ENCODE results near the gene EXOC3. TPM values are rescaled to one million over a fixed set of nuclear protein-coding genes. Genes with fewer than 3 reads are reported as not detected.
A peak's percentile ranks its signal among the peaks of the same experiment; 100 is the strongest.

EXOC3 gene
- total and polyA plus RNA-seq, 2 of the 8 experiments (the other 6 are each of a cell fraction or from before 2014, with no cell fraction given): 14.4 to 30.0 TPM

DNA sequence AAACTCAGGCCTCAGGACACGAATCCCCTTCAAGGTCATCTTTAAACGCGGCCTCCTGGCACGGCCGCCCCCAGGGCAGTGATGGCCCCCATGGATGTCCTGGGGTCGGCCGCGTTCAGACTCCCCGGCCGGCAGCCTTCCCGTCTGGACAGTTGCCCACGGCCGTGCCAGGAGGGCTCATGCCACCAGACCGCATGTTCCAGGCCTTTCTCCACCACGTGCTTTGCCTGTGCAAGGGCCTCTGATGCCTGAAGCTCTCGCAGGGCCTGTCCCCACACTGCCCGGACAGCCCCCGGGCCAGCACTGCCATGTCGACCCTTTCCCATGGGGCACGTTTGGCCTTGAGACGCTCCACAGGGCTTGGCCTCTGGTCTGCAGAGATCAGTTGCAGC, 46.7 kb downstream of the EXOC3 start:
- no peak overlapping the region for H2BK120ac ChIP-seq (replicated peaks; ENCODE audit: low read depth, low read length)
- no peak overlapping the region for H2BK15ac ChIP-seq (ENCODE audit: low read length)
- no peak overlapping the region for H3K27ac ChIP-seq (ENCODE audit: low read depth, low read length)
- no peak overlapping the region for H3K14ac ChIP-seq (ENCODE audit: insufficient read length)
- DNase-seq (ENCODE audit: low read depth in 1 of 2, low spot score in 2 of 2) (no peak), FAIRE-seq (no peak)
- no peak overlapping the region for H3K56ac ChIP-seq (replicated peaks; ENCODE audit: insufficient read length, low read depth, low read length)
- no peak overlapping the region for H2BK20ac ChIP-seq (ENCODE audit: low read length)
- H3K18ac ChIP-seq (ENCODE audit: extremely low read depth, low read length): no peak overlapping the region
- no peak overlapping the region for H3K4ac ChIP-seq (replicated peaks; ENCODE audit: insufficient read length, low read depth, low read length)
- no peak overlapping the region for H3K4me3 ChIP-seq (ENCODE audit: extremely low read depth in 1 of 4, insufficient read depth in 2 of 4, low read depth in 3 of 4, low read length in 4 of 4)
- no peak overlapping the region for H2AFZ ChIP-seq (ENCODE audit: low read length)
- H3K9me3 ChIP-seq (ENCODE audit: insufficient read depth in 2 of 2, low read depth in 1 of 2, low read length in 1 of 2): no peaks in the 10 kb centered on the region
- H3K79me1 ChIP-seq (ENCODE audit: low read depth, low read length): no peaks in the 10 kb centered on the region
- no peak overlapping the region for H3K23ac ChIP-seq (ENCODE audit: insufficient read length)
- no peaks in the 10 kb centered on the region for H3K36me3 ChIP-seq (ENCODE audit: control insufficient read depth in 2 of 4, insufficient read depth in 4 of 4, low read length in 3 of 4)
- WGBS, 2 experiments (ENCODE audit: extremely low coverage in 1 of 2, insufficient coverage in 1 of 2, insufficient read length in 1 of 2, insufficient replicate concordance in 2 of 2, low coverage in 1 of 2, low lambda C conversion rate in 2 of 2, missing lambda C conversion rate in 1 of 2): 89% methylated on average over 21 of the region's 21 CpGs; no CpG with 5 or more reads in 1 of the 2 experiments
- ChIA-PET POLR2A (ENCODE audit: partially characterized antibody) (no interaction called here), CTCF (ENCODE audit: partially characterized antibody) (no interaction called here)
- H2BK12ac ChIP-seq (ENCODE audit: low read depth, low read length): no peak overlapping the region
- no peak overlapping the region for H4K5ac ChIP-seq (ENCODE audit: insufficient read length, low read depth, low read length)
- no peaks in the 10 kb centered on the region for H3K23me2 ChIP-seq (ENCODE audit: low read depth, low read length)
- H3K27me3 ChIP-seq (replicated peaks in 1 of 4; ENCODE audit: control insufficient read depth in 3 of 4, extremely low read depth in 1 of 4, insufficient read depth in 3 of 4, low read length in 3 of 4): peaks cover 0 to 23% (median 6%) of the 10 kb centered on the region in 4 experiments; a peak in 6 of 7 replicates
- H3K4me2 ChIP-seq (ENCODE audit: insufficient read depth in 1 of 2, low read depth in 2 of 2, low read length in 2 of 2): no peak overlapping the region
- peaks cover 0 to 18% (median 4%) of the 10 kb centered on the region in 4 experiments; a peak in 4 of 7 replicates for H3K4me1 ChIP-seq (replicated peaks in 1 of 4; ENCODE audit: control insufficient read depth in 3 of 4, insufficient read depth in 4 of 4, low read length in 3 of 4)
- no peak overlapping the region for H2BK5ac ChIP-seq (ENCODE audit: low read depth, low read length)
- no peak overlapping the region for H3K9ac ChIP-seq (replicated peaks in 1 of 4; ENCODE audit: extremely low read depth in 1 of 4, low read depth in 3 of 4, low read length in 3 of 4)
- H4K91ac ChIP-seq (replicated peaks; ENCODE audit: insufficient read length, low read length): no peak overlapping the region
- H4K20me1 ChIP-seq (replicated peaks in 1 of 2; ENCODE audit: control insufficient read depth in 1 of 2, insufficient read depth in 2 of 2, low read length in 2 of 2): no peaks in the 10 kb centered on the region
- peak overlapping the region; percentile 11; the same call in 1 of the 2 replicates for H4K8ac ChIP-seq (ENCODE audit: extremely low read depth, insufficient read depth, low read length)
- H2AK5ac ChIP-seq (ENCODE audit: low read depth, low read length): no peak overlapping the region
- no peaks in the 10 kb centered on the region for H3K79me2 ChIP-seq (ENCODE audit: control insufficient read depth in 1 of 2, insufficient read depth in 2 of 2, low read length in 2 of 2)
- no peak for TF ChIP-seq GTF2F1 (IDR thresholded peaks at IDR 0.05; ENCODE audit: borderline replicate concordance, low read depth, low read length)
- no peak for TF ChIP-seq ZNF274 (IDR thresholded peaks at IDR 0.05; ENCODE audit: borderline replicate concordance, extremely low read depth, low read length)
- TF ChIP-seq MAFK (IDR thresholded peaks at IDR 0.05; ENCODE audit: low read depth, low read length): no peak
- TF ChIP-seq RNF2 (IDR thresholded peaks at IDR 0.05; ENCODE audit: borderline replicate concordance, low read depth, low read length, missing control alignments, poor library complexity, severe bottlenecking): no peak
- no peak for TF ChIP-seq CBX8 (IDR thresholded peaks at IDR 0.05; ENCODE audit: borderline replicate concordance, low read depth, low read length)
- TF ChIP-seq GABPA (IDR thresholded peaks at IDR 0.05; ENCODE audit: borderline replicate concordance, insufficient read depth, low read length): no peak
- TF ChIP-seq TAF1 (IDR thresholded peaks at IDR 0.05; ENCODE audit: low read depth, low read length): no peak
- no peak for TF ChIP-seq JUN (IDR thresholded peaks at IDR 0.05; ENCODE audit: low read depth, low read length)
- no peak for TF ChIP-seq RXRA (IDR thresholded peaks at IDR 0.05; ENCODE audit: insufficient read depth, low read depth, low read length)
- TF ChIP-seq TCF12 (IDR thresholded peaks at IDR 0.05; ENCODE audit: low read depth, low read length): no peak
- no peak for TF ChIP-seq PHF8 (conservative IDR thresholded peaks at IDR 0.05; ENCODE audit: low read depth, low read length)
- no peak for TF ChIP-seq RBBP5 (IDR thresholded peaks at IDR 0.05; ENCODE audit: borderline replicate concordance, low read depth, low read length)
- TF ChIP-seq YY1 (IDR thresholded peaks at IDR 0.05; ENCODE audit: low read depth, low read length): no peak
- no peak for TF ChIP-seq RAD21 (IDR thresholded peaks at IDR 0.05 in 1 of 2, conservative IDR thresholded peaks at IDR 0.05 in 1 of 2; ENCODE audit: low read depth in 2 of 2, low read length in 2 of 2)
